Measurements from ENCODE around the gene TMC6.

TMC6 gene

DNA sequence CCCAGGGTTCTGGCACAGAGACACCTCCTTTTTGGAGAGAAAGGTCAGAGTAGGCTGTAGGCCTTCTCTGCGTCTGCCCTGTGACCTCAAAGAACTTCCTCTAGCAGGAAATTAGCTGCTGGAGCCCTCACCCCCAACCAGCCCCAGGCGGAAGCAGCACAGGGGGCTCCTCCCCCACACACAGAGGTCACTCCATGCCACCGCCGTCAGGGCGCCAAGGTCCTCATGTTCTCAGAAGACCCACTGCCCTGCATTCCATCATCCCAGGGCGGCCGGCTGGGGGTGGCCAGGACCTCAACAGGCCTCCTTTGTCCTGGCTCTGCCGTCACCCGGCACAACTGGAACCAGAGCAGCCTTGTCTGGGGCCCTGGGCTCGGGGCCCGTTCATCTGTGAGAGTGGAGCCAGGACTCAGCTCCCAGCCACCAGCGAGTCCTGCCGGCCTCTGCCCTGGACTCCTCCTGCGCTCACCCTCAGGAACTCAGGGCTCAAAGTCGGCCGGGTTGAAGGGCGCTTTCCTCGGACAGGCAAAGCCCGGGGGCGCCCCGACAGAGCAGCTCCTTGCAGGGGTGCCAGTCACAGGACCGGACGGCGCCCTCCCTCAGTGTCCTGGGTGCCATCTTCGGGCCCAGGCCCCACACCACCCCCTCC, 1.2 kb downstream of the TMC6 start:
- DNase-seq (peak; percentile 61 to 65 (median 63)), ATAC-seq (replicated peaks) (peak; percentile 27)
- peaks cover 51 to 57% of the 10 kb centered on the region in 2 donors for H3K4me1 Mint-ChIP-seq (ENCODE audit: low read depth in 2 of 2)
- peak overlapping the region; percentile 87 to 95 for H3K27ac Mint-ChIP-seq
- H3K9me3 Mint-ChIP-seq, result no peaks in the 10 kb centered on the region
- peaks cover 92% of the 10 kb centered on the region for H3K36me3 Mint-ChIP-seq (ENCODE audit: insufficient read depth)
- no peaks in the 10 kb centered on the region for H3K27me3 Mint-ChIP-seq
- peak overlapping the region; percentile 99 to 100 for H3K4me3 Mint-ChIP-seq

- peak overlapping the region; percentile 87 to 95 for H3K27ac Mint-ChIP-seq
- no peaks in the 10 kb centered on the region for H3K9me3 Mint-ChIP-seq
- peak overlapping the region; percentile 99 to 100 for H3K4me3 Mint-ChIP-seq
- peaks cover 56 to 60% of the 10 kb centered on the region in 2 donors for H3K4me1 Mint-ChIP-seq (ENCODE audit: low read depth in 2 of 2)
- no peaks in the 10 kb centered on the region for H3K27me3 Mint-ChIP-seq
- peaks cover 94% of the 10 kb centered on the region for H3K36me3 Mint-ChIP-seq (ENCODE audit: insufficient read depth)
- no peak for ATAC-seq (replicated peaks)
- DNase-seq, result no peak
These were observed 1.7 kb downstream of the TMC6 start for GRCh38 chr17:78126895-78127238.

DNA sequence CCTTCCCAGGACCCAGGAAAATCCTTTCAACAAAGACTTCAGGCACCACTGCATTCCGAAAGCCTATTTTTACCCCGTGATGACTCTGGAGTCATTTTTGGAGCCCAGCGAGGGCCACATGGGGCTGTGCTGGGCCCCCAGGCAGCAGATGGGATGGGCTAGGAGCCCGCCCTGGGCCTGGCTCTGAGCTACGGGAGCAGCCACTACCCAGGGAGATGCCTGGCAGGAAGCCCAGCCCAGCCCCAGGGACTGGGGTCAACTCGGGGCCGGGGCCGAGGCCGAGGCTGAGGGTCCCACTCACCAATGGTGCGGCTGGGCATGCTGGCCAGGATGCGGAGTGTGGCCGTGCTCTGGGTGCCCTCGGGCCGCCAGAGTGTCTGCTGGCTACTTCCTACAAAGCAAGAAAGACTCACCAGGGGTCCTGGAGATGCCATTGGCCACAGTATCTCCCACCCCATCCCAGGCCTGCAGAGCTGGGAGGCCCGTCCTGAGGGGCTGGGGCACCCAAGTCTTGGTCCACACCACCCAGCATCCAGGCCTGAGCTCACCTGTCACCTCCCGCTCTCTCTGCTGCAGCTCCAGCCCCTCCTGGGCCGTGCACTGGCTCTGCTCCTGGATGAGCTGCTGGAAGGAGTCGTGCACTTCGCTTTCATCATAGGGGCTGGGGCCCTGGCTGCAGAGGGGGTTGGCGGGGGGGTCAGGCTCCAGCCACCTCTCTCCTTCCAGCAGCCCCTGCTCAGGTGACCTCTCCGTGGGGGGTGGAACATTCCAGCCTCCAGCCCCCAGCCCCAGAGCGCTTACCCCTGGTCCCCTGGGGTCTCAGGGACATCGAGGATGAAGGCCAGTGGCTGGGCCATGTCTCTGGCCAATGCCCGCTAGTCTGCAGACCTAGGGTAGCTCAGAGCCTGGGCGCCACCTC, 2.3 kb downstream of the TMC6 start:
- H3K27ac Mint-ChIP-seq, result peak overlapping the region; percentile 87 to 95
- H3K4me3 Mint-ChIP-seq, result peak overlapping the region; percentile 99 to 100
- ATAC-seq (replicated peaks) (no peak), DNase-seq (no peak)
- H3K9me3 Mint-ChIP-seq, result no peaks in the 10 kb centered on the region
- H3K4me1 Mint-ChIP-seq (ENCODE audit: low read depth in 2 of 2), result peaks cover 62 to 66% of the 10 kb centered on the region in 2 donors
- peaks cover 95% of the 10 kb centered on the region for H3K36me3 Mint-ChIP-seq (ENCODE audit: insufficient read depth)
- H3K27me3 Mint-ChIP-seq, result no peaks in the 10 kb centered on the region

DNA sequence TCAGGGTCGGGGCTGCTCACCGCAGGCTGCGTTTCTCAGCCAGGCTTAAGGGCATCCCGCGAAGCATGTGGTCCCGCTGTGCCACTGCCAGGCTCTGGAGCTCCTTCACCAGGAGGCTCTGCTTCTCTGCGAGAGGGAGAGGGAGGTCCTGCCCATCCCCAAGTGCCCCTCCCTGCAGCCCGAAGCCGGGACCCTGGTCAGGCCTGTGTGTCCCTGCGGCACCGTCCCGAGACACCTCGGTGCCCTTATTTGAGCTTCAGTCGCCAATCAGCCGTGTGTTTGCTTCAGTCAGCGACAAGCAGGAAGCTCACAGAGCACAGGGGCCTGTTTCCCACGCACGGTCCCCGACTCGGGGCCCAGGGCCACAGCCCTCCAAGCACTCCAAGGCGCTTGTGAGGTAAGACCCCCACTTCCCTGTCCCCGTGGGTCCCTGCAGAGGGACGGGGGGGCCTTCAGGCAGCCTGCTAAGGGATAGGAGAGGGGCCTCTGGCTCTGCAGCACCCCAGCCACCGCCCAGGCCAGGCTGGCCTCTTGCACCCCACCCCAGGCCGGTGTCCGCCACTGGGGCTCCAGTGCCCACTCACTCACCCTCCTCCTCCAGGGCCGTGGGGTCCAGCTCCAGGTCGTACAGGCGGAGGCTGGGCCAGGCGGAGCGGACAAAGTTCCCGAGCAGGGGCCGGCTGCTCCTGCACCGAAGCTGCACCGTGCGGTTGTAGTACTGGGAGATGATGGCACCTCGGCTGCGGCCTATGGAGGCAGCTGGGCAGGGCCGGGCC, 3.2 kb downstream of the TMC6 start:
- H3K36me3 Mint-ChIP-seq (ENCODE audit: insufficient read depth), result peaks cover 95% of the 10 kb centered on the region

GRCh38 chr17:78124836-78125137, 3.8 kb downstream of the TMC6 start:
- Mint-ChIP-seq H3K4me1 (ENCODE audit: low read depth in 2 of 2) (peaks cover 63 to 66% of the 10 kb centered on the region in 2 donors), H3K27me3 (no peaks in the 10 kb centered on the region), H3K27ac (peak overlapping the region; percentile 91 to 95), H3K4me3 (peak overlapping the region; percentile 86 to 100), H3K9me3 (no peaks in the 10 kb centered on the region), H3K36me3 (ENCODE audit: insufficient read depth) (peaks cover 94% of the 10 kb centered on the region)
- ATAC-seq (replicated peaks), result no peak
- no peak for DNase-seq

More for the DNA sequence above, 3.2 kb downstream of the TMC6 start:
- ATAC-seq (replicated peaks), result no peak
- no peak for DNase-seq
- Mint-ChIP-seq H3K27me3 (no peaks in the 10 kb centered on the region), H3K4me3 (peak overlapping the region; percentile 99 to 100), H3K4me1 (ENCODE audit: low read depth in 2 of 2) (peaks cover 66 to 68% of the 10 kb centered on the region in 2 donors), H3K27ac (peak overlapping the region in 1 of 2 donors; percentile 95), H3K9me3 (no peaks in the 10 kb centered on the region)

GRCh38 chr17:78124081-78124835, 4.3 kb downstream of the TMC6 start:
- ATAC-seq (replicated peaks), result no peak
- Mint-ChIP-seq H3K27ac (peak overlapping the region; percentile 91 to 95), H3K36me3 (ENCODE audit: insufficient read depth) (peaks cover 92% of the 10 kb centered on the region), H3K4me3 (peak overlapping the region; percentile 83 to 86), H3K4me1 (ENCODE audit: low read depth in 2 of 2) (peaks cover 58 to 60% of the 10 kb centered on the region in 2 donors), H3K27me3 (no peaks in the 10 kb centered on the region), H3K9me3 (no peaks in the 10 kb centered on the region)
- no peak for DNase-seq

DNA sequence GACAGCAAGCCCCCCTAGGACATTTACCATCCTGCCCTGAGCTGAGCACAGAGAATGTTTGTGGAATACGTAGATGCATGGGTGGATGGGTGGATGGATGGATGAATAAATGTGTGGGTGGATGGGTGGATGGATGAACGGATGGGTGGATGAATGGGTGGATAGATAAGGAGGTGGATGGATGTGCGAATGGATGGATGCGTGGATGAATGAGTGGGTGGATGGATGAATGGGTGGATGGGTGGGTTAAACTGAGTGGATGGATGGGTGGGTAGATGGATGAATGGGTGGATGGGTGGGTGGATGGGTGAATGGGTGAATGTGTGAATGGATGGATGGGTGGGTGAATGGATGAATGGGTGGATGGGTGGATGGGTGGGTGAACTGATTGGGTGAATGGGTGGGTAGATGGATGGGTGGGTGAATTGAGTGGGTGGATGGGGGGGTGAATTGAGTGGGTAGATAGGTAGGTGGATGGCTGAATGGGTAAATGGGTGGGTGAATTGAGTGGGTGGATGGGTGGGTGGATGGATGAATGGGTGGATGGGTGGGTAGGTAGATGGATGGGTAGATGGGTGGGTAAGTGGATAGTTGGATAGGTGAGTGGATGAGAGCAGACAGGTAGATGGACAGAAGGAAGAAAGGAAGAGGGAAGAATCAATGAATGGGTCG, 5.2 kb downstream of the TMC6 start:
- Mint-ChIP-seq H3K27me3 (no peaks in the 10 kb centered on the region), H3K27ac (peak overlapping the region; percentile 91 to 95), H3K4me1 (ENCODE audit: low read depth in 2 of 2) (peaks cover 52 to 55% of the 10 kb centered on the region in 2 donors), H3K36me3 (ENCODE audit: insufficient read depth) (peaks cover 94% of the 10 kb centered on the region), H3K9me3 (no peaks in the 10 kb centered on the region), H3K4me3 (peak overlapping the region; percentile 83 to 86)
- DNase-seq (no peak), ATAC-seq (replicated peaks) (no peak)

- DNase-seq, result no peak
- no peaks in the 10 kb centered on the region for H3K9me3 Mint-ChIP-seq
- H3K27ac Mint-ChIP-seq, result peak overlapping the region; percentile 91 to 95
- ATAC-seq (replicated peaks), result no peak
- peaks cover 97% of the 10 kb centered on the region for H3K36me3 Mint-ChIP-seq (ENCODE audit: insufficient read depth)
- no peaks in the 10 kb centered on the region for H3K27me3 Mint-ChIP-seq
- H3K4me1 Mint-ChIP-seq (ENCODE audit: low read depth in 2 of 2), result peaks cover 55% of the 10 kb centered on the region in 2 donors
- H3K4me3 Mint-ChIP-seq, result peak overlapping the region; percentile 83 to 86
These were observed 5.7 kb downstream of the TMC6 start for GRCh38 chr17:78122931-78123249.

DNA sequence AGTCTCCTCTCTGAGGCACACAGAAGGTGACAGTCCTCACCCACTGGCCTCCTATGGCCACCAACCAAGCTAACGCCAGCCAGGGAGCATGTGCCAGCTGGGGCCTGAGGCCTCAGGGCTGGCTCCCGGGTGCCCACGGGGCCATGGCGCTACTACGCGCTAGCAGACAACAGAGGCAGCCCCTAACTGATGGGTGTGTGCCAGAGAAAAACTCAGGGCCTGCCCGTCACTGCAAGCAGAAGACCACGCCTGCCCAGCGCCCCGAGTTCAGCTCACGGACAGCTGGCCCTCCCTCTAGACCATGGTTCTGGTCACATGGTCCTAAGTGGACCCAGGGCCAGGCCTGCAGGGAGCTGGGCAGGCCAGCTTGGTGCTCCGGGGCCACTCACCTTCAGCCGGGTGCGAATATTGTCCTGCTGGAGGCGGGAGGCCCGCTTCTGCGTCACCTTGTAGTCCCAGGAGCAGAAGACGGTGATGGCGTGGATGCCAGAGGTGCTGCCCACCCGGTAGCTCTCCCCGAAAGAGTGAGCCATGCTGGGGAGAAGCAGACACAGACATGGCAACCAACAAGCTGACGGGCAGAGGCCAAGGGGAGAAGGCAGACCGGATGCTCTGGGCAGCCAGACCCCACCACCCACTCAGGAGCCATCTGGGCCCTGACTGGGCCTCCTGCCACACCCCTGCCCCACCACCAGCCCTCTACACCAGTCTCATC, 6.2 kb downstream of the TMC6 start:
- Mint-ChIP-seq H3K4me3 (peak overlapping the region; percentile 83 to 86), H3K36me3 (ENCODE audit: insufficient read depth) (peaks cover 97% of the 10 kb centered on the region), H3K9me3 (no peaks in the 10 kb centered on the region), H3K27me3 (no peaks in the 10 kb centered on the region), H3K4me1 (ENCODE audit: low read depth in 2 of 2) (peaks cover 51 to 58% of the 10 kb centered on the region in 2 donors), H3K27ac (peak overlapping the region; percentile 91 to 95)
- ATAC-seq (replicated peaks) (peak; percentile 9), DNase-seq (no peak)

DNA sequence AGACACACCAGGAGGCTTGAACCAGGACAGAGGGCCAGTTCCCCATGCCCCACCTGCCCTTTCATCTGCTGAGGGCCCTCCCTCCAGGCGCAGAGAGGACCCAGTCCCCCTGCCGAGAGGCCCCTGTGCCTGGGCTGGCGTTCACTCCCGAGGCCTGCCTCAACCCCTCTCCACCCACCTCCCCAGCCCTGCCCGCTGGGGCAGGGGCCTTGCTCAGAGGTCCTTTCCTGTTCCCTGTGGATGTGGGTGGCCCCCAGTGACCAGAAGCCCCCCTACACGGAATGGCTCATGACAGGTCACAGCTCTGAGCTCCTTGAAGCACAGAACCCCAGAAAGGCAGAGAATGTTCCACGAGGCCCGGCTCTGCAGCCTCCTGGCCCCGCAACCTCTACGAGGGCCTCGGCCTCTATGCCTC, 6.7 kb downstream of the TMC6 start:
- peak; percentile 0 for ATAC-seq (replicated peaks)
- Mint-ChIP-seq H3K4me3 (peak overlapping the region; percentile 83 to 86), H3K9me3 (no peaks in the 10 kb centered on the region), H3K27ac (peak overlapping the region; percentile 91 to 95), H3K4me1 (ENCODE audit: low read depth in 2 of 2) (peaks cover 48 to 57% of the 10 kb centered on the region in 2 donors), H3K36me3 (ENCODE audit: insufficient read depth) (peaks cover 97% of the 10 kb centered on the region), H3K27me3 (no peaks in the 10 kb centered on the region)
- DNase-seq, result no peak

- Mint-ChIP-seq H3K9me3 (no peaks in the 10 kb centered on the region), H3K27ac (peak overlapping the region; percentile 91 to 95), H3K4me3 (peak overlapping the region; percentile 83 to 86), H3K4me1 (ENCODE audit: low read depth in 2 of 2) (peaks cover 44 to 54% of the 10 kb centered on the region in 2 donors), H3K27me3 (no peaks in the 10 kb centered on the region), H3K36me3 (ENCODE audit: insufficient read depth) (peaks cover 96% of the 10 kb centered on the region)
- DNase-seq (peak; percentile 56 to 60 (median 57)), ATAC-seq (replicated peaks) (peak; percentile 77)
These were observed 7.4 kb downstream of the TMC6 start for GRCh38 chr17:78120971-78121800.
